ENCODE data around the gene SASH1.
"Not testable (repeated sequence)": the region's sequence is repeated elsewhere in the genome, so short reads cannot be mapped to it uniquely, and the experiment has no call there.

Gene SASH1

DNA sequence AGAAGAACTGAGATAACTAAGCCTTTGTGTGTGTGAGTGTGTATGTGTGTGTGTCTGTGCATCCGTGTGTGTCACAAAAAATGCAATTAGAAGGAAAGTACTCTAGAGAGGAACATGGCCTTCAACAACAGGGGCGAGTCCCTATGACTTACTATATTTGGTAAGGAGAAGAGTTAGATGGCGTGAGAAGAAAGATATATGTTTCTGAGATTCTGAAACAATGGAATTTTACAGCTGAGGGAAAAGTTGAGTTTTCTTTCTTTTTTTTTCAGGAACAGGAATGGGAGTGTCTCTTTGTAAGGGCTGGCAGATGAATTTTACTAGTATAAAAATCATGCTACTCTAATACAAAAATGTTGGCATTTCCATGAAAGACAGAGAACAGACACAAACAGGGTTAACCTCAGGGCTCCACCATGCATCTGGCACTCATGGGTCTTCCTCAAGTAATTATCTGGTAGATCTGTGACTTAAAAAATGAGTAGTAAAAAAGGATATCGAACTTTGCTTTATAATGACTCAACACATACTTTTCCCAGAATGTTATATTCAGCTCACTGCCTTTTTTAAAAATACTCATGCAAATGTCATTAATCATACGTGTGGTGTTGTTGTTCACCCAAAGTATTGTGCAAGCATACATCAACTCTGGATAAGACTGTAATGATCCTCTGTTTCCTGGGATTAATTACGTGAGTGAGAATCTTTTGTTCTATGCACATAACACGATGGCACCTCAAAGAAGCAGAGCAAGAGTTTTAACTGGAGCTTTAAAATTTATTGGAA lies 12.8 kb upstream of the SASH1 start:
- no peak for ATAC-seq

DNA sequence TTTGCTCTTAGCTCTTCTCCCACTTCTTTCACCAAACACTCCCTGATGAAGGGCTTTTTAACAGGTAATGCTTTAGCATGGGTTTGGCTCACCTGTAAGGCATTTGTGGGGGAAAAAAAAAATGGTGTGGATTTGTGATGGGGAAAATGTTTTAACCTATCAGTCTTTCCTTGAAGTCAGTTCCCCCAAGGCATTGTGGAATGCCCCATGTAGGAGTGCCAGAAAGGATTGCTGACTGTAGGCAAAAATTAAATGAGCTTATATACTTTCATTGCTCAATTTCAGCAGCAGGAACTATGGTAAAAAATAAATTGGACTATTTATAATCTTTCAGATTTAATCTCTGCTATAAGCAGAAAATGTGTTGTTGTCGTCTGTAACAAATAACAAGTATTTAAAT lies 10.6 kb upstream of the SASH1 start:
- ATAC-seq = no peak

DNA sequence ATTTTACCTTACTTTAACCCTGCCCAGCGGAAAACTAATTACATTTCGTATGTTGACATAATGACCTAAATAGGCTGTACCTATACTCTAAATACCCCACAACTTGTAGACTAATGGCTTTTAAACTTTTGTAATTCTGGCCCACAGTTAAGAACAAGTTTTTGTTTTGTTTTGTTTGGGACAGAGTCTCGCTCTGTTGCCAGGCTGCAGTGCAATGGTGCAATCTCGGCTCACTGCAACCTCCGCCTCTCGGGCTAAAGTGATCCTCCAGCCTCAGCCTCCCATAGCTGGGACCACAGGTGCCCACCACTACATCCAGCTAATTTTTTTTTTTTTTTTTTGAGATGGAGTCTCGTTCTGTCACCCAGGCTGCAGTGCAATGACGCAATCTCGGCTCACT lies 5.7 kb upstream of the SASH1 start:
- no peak for ATAC-seq

DNA sequence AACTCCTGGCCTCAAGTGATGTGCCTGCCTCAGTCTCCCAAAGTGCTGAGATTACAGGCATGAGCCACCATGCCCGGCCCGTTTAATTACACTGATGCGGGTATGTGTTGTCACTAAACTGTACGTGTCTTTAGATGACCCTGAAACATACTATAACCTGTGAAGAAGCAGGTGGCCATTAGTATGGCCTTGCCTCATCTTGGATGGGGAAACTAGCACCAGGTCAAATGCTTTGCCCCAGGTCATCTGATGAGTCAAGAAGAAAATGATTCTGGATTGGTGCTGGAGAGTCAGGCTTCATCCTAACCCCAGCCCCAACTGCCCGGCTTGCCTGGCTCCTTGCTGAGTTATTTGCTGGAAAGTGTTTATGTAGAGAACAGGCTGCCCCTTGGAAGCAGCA lies 2.9 kb upstream of the SASH1 start:
- ATAC-seq = no peak

DNA sequence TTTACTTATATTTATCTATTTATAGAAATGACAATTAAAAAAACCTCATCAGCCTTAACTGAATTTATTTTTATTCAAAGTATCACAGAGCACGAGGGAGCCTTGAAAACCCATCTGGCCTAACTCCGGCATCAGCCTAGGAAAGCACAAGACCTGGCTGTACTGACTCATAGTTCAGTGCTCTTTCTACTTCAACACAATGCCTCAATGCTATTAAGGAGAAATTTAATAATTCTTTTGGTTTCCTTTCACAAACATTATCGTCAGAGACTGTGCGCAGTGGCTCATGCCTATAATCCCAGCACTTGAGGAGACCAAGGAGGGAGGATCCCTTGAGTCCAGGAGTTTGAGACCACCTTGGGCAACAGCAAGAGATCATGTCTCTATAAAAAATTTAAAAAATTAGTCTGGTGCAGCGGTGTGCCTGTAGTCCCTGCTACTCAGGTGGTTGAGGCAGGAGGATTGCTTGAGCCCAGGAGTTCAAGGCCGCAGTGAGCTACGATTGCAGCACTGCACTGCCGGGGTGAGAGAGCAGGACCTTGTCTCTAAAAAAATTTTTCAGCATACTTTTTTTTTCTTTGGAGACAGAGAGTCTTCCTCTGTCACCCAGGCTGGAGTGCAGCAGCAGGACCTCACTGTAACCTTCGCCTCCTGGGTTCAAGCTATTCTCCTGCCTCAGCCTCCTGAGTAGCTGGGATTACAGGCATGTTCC lies 1.9 kb upstream of the SASH1 start:
- ATAC-seq = no peak

DNA sequence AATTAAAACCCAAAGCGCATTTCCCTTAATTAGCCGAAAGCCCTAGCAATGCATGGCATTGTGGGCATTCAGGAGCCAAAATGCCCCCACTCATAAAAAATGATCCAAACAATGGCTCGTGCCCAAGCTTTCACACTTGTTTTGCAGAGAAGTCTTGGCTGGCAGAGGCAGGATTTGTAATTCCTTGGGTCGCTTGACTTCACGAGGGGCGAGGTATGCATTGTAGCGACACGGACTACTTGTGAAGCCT lies 613 bp upstream of the SASH1 start:
- no peak for ATAC-seq

DNA sequence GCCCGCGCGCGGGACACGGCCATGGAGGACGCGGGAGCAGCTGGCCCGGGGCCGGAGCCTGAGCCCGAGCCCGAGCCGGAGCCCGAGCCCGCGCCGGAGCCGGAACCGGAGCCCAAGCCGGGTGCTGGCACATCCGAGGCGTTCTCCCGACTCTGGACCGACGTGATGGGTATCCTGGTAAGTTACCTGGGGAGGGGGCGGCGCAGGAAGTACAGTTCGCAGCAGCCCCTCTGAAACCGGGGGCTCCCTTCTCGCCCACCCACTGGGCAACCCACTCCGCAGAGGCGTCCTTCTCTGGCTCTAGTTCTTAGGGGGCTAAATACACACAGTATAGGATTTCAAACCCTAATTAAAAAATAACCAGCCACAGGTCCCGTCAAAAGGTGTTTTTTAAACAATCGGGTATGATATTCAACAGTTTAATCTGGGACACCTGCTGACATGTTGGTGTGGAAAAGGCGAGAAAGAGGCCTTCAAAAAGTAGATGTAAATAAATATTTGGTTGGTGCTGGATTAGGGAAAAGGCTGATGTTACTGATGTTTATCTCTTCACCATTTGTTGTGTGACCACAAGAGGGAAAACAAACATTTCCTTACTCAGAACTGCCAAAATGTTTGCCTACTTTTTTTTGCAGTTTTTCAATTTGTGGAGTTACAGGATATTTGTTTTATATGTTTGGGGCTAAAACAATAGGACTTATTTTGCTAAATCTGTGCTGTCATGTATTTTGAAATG lies 577 bp downstream of the SASH1 start:
- no peak for ATAC-seq

DNA sequence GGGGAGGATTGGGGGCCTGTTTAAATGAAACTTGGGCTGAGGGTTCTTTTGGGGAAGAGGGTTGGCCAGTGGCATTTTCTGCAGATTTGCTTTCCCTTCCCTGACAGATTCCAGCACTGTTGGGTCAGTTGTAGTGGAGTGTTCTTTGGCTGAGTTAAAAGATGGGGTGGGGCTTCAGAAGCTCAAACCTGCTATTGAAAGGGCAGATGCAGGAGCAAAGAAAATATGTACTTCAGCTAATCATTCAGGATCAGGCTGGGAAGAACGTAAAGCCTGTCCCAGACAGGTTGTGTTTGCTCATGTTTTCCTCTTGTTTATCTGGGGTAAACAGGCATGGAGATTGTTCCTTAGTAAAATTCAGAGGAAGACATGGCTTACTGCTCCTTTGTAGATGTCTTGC lies 2.5 kb downstream of the SASH1 start:
- ATAC-seq = no peak

DNA sequence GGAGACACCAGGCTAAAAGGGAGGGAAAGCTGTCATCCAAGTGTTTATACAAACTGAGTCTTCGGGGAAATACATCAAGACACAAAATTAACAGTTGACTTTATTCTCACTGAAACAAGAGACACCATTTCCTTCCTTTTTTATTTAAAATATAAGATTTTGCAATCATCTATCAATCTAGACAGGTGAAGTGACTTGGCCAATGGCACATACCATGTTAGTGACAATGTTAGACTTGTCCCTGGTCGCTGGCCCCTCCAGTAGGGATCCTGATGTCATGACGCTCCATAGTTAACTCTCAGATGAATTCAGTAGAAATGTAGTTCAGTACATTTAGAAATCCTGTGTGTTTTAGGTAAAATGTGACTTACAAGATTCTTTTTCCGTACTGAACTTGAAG lies 2.9 kb downstream of the SASH1 start:
- no peak for ATAC-seq

DNA sequence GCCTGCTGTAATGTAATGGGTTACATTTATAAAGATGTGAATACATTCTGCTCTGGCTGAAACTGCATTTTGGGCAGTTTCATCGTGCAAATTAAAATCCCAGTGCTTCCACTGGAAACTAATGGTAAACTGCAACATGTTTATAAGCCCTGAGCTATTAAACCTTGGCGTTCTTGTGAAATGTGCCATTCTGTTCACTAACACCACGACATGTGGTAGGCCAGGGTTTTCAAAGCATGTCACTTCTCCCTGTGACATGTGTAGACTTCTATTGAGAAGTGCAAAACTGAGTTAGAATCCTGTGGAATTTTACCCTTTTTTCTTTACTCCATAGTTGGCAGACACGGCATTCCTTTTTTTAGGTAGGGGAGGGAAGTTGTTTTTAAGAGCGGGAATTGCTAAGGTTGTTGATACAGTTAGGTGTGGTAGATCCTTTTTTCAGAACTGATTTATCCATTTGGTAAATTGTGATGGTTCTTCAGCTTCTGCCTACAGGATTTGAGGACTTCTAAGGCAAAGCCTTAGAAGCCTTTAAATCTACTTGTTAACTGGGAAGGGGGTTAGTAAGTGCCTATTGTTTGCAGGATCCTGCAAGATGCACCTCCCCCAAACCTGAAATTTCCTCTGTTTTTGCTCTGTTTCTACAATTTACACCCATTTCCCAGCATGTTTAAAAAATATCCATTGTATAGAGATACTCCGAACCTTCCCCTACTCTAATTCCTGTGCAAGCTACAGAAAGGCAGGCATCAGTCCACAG lies 4.2 kb downstream of the SASH1 start:
- ATAC-seq = no peak

DNA sequence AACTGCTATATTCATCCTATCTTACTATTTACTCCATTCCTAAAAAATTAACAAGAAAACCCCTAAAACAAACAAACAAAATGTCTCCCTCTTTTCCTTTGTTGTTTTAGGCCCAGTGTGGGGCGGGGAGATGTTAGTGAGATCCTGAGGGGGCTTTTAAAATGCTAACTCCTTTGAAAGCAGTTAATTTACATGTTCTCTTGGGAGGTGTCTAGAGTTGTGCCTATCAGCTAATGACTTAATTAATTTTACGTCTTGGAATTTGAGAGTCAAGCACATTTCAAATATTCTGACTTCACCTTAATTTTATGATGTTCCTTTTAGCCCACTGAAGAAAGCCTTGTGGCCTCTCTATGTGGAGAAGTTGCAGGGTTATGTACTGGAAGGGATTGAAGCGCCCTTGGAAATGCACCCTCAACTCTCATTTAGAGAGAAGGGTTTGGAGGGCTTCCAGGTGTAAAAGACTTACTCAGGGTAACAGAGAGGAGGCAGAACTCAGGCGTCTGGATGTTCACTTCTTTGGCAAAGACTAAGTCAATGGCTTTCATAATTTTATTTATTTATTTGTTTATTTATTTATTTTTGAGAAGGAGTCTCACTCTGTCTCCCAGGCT lies 4.9 kb downstream of the SASH1 start:
- ATAC-seq = no peak

DNA sequence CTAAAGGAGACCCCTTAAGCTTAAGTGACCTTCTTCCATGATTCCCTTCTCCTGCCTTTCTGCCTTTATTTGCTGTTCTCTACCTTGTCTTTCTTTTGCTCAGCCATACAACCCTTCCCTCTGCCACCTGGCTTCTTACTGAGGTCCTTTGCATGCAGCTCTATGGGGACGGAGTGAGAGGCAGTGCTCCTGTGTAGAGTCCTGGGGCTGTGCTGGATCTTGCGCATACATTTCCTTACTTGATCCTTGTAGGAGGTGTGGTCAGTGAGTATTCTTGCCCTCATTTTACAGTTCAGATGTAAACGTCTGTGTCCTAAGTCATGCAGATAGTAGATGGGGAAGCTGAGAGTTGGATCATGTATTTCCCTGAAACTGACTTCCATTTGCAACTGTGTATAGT lies 5.7 kb downstream of the SASH1 start:
- no peak for ATAC-seq

DNA sequence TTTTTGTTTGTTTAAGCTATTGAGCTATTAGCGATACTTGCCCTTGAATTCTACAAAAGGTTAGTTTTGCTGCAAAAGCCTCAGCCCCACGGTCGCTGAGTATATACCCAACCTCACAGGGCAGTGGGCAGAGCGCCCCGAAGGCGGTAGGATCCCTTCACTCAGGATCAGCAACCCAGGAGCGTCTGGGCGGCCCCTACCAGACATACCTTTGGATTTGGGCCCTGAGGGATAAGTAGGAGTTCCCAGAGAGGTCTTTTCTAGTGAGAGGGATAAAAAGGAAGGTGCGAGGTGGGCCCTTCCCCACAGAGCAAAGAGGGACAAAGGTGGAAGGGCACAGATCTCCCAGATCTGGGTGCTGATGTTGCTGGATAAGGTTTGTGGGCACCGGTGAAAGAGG lies 6.1 kb downstream of the SASH1 start:
- ATAC-seq = no peak

DNA sequence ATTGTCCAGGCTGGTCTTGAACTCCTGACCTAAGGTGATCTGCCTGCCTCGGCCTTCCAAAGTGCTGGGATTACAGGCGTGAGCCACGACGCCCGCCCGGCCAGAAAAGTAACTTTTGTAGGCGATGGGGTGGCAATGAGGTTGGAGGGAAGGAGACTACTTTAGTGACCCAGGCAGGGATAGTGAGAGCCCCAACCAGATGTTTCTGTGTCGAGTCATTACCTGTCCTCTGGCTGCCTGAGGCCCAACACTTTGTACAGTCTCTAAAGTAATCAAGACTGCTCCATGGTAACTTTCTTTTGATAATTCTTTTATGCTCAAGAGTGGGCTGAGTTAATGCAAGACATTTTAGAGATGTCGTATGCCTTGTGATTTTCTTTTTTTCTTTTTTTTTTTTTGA lies 6.8 kb downstream of the SASH1 start:
- ATAC-seq = no peak

DNA sequence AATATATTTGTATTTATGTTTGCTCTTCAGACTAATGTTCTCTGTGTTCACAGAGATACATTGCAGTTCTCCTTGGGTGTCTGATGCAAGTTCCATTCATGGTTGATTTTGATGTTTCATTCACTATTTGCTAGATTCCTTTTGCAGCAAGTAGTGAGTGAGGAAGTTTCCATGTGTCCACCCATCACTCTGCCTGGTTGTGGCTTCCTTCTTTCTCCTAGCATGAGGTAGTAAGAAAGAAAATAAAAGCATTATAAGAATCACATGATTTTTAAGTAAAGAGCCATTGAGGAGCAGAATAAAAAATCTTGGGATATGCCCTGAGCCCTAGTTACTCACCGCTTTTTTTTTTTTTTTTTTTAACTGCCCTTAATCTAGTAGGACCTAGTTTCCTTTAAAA lies 8.7 kb downstream of the SASH1 start:
- no peak for ATAC-seq

DNA sequence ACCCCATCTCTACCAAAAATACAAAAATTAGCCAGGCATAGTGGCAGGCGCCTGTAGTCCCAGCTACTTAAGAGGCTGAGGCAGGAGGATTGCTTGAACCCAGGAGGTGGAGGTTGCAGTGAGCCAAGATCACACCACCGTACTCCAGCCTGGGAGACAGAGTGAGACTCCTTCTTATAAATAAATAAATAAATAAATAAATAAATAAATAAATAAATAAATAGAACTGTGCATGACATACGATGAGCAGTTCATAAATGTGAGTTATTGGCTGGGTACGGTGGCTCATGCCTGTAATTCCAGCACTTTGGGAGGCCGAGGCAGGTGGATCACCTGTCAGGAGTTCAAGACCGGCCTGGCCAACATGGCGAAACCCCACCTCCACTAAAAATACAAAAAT lies 9.8 kb downstream of the SASH1 start:
- ATAC-seq = not testable (repeated sequence)

DNA sequence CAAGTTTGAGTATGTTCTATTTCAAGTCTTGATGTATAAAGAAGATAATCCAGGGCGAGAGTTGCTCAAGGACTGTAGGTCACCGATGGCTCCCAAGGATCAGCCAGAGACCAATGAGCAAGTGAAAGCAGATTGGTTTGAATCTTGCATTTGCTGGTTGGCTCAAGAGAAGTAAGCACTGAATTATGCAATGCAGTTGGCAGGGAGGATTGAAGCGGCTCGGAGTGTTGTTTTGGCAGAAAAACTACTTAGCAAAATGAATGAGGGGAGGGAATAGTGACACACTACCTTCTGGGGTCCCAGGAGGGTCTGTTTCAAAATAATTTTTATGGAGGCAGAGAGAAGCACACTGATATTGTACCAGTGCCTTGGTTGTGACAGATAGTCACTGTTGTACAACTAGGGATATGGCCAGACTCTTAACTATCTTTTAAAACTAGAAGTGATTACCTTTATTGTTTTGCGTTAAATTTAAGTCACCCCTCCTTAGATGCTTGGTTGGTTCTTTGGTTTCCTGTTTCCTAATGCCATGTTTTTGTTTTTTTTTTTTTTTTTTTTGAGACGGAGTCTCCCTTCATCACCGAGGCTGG lies 15.7 kb downstream of the SASH1 start:
- no peak for ATAC-seq

DNA sequence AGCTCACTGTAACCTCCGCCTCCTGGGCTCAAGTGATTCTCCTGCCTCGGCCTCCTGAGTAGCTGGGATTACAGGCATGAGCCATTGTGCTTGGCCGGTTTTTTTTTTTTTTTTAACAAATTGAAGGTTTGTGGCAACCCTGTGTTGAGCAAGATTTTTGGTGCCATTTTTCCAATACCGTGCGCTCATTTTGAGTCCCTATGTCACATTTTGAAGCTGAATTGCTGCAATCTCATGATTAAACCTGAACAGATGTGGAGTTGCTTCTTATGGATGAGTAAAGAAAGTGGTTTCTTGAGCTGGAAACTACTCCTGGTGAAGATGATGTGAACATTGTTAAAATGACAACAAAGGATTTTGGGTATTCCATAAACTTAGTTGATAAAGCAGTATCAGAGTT lies 16.6 kb downstream of the SASH1 start:
- ATAC-seq = no peak

DNA sequence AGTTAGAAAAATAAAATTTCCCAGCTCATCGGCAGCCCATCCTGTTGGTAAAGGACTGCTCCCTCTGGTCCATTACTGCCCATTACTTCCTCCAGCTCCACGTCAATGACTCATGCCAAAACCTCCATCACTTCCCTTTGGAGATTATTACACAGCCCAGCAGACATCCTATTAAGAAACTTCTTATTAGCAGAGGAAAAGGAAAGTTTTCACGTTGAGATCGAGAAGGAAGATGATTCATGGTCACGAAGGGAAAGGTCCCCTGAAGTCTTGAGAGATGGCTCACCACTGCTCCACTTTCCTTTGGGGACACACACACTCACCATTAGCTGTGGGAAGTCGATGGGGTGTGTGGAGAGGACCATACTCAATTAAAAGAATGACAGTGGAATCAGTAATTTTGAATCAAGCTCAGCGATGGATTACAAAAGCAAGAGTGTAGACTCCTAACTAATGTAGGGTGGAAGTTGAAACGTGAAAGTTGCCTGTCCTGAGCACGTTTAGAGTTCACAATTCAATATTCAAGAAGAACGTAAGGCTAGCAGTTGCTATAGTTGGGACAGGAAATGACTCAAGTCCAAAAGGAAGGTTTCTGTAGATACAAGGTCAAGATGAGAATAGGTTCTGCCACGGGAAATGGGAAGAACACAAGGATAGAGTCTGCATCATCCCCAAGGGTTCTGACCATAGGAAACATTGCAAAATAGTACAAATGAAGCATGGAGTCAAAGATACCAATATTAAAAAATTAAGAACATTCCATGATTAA lies 21.6 kb downstream of the SASH1 start:
- no peak for ATAC-seq

DNA sequence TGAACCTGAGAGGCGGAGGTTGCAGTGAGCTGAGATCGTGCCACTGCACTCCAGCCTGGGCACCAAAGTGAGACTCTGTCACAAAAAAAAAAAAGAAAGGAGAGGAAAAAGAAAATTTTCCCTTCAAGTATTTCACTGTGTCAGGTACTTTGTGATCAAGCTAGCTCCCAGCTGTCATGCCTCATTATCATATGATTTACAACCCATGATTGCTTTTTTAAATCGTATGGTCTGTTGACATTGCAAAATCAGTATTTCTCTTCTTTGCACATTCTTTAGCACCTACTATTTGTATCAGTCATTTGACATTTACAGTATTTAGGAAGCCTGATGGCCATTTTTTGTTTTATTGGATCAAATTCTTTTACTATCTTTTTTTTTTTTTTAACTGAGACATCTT lies 22.4 kb downstream of the SASH1 start:
- ATAC-seq = no peak

DNA sequence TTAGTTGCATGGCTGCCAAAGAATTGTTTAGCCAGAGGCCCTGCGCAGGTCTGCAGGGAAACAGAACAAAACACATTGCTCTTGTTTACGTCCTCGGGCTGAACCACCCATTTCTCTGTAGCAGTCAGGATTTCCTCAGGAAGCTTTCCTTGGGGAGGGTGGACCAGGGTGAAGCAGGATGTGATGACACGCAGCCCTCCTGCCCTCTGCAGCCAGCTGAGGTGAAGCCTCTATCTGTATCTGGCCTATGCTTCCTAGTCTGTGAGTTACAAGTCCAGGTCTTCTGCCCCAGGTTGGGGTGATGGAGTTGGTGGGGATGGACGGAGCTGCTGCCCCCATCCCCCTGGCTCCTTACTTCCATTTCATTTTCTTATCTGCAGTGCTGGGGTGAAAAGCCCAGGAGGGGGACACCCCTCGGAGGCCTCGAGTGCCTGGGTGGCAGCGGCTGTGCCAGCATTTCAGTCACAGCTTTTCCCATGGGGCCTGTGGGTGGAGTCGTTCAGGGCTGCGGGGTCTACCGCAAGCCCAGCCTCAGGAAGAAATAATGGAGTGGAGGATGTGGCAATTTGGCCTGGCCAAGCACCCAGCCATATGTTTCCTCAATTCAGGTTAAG lies 24.9 kb downstream of the SASH1 start:
- ATAC-seq = no peak
